Gastrocnemius medialis (tissue), 4 donors: Measurements from ENCODE around the gene KRTAP6-3. TPM values are rescaled to one million over a fixed set of nuclear protein-coding genes. Genes with fewer than 3 reads are reported as not detected.

Experiments used
- ATAC-seq, 2 donors: fragments of 150-250 bp; one replicate each; pipeline ENCODE4 v1.9.1; 2016
- DNase-seq, 2 donors: peaks; one replicate each; pipeline ENCODE4 v3.0.0-alpha.2; 2019
- H3K27ac ChIP-seq, 4 donors: fragments of 200-600 bp; sonication (generic); 1 replicate in 1 of 4; 2 replicates in 3 of 4; pipeline ENCODE4 v1.5.1; 2016 to 2018; ENCODE audit warnings: mild to moderate bottlenecking in 2 of 4, moderate library complexity in 1 of 4
- H3K27me3 ChIP-seq, 3 donors: fragments of 200-600 bp; sonication (generic) in 2 of 3; 1 replicate in 1 of 3; 2 replicates in 2 of 3; pipeline versions ENCODE4 v1.5.1 to v1.6.0; 2016 to 2019; ENCODE audit warnings: mild to moderate bottlenecking in 1 of 3, moderate library complexity in 1 of 3
- H3K36me3 ChIP-seq, 2 donors: fragments of 200-600 bp; sonication (generic) in 1 of 2; one replicate each; pipeline ENCODE4 v1.5.1; 2017 to 2018
- H3K4me1 ChIP-seq, 2 donors: fragments of 200-600 bp; sonication (generic) in 1 of 2; one replicate each; pipeline ENCODE4 v1.5.1; 2016 to 2017; ENCODE audit warnings: mild to moderate bottlenecking in 2 of 2
- H3K4me3 ChIP-seq, 4 donors: fragments of 200-600 bp; sonication (generic) in 3 of 4; 1 replicate in 1 of 4; 2 replicates in 3 of 4; pipeline ENCODE4 v1.5.1; 2016 to 2019; ENCODE audit warnings: mild to moderate bottlenecking in 2 of 4
- H3K9me3 ChIP-seq, 3 donors: fragments of 200-600 bp; sonication (generic) in 2 of 3; 1 replicate in 1 of 3; 2 replicates in 2 of 3; pipeline ENCODE4 v1.5.1; 2016 to 2019
- POLR2A ChIP-seq, 2 donors: fragments of 450-650 bp; IDR thresholded peaks; one replicate each; pipeline ENCODE4 v1.6.1; 2017; ENCODE audit warnings: antibody characterized with exemption in 2 of 2, mild to moderate bottlenecking in 2 of 2, moderate library complexity in 2 of 2
- in situ Hi-C, 4 donors: fragments of 200-750 bp; cut with MboI; loops; one replicate each; pipeline versions ENCODE4 v1.15.0 to v1.8.0; 2017; ENCODE audit warnings: low sequenced_read_pairs in 4 of 4
- intact Hi-C: fragments of 100-400 bp; cut with DNase I; formaldehyde crosslinking; loops from one replicate; pipeline ENCODE4 v1.15.1; 2023; ENCODE audit warnings: low total_unique reads
- total RNA-seq, 4 donors: library from RNA; depleted of rRNA; stranded (reverse); fragments of >200 nt; gene quantifications; one replicate each; pipeline versions ENCODE4 v1.1.0 to v1.2.3, GENCODE V29; 2016
- TF ChIP-seq, protein P1 (sequence below), 5 experiments: fragments of 450-650 bp in 3 of 5; fragments of 200-600 bp in 2 of 5; sonication (generic) in 2 of 5; IDR thresholded peaks in 4 of 5; conservative IDR thresholded peaks in 1 of 5; 1 replicate in 4 of 5; 2 replicates in 1 of 5; pipeline ENCODE4 v1.5.1; 2016 to 2019; ENCODE audit warnings: antibody characterized with exemption in 5 of 5, mild to moderate bottlenecking in 3 of 5, moderate library complexity in 3 of 5

Gene KRTAP6-3
- total RNA-seq, 4 donors from 2014 or later = not detected

DNA sequence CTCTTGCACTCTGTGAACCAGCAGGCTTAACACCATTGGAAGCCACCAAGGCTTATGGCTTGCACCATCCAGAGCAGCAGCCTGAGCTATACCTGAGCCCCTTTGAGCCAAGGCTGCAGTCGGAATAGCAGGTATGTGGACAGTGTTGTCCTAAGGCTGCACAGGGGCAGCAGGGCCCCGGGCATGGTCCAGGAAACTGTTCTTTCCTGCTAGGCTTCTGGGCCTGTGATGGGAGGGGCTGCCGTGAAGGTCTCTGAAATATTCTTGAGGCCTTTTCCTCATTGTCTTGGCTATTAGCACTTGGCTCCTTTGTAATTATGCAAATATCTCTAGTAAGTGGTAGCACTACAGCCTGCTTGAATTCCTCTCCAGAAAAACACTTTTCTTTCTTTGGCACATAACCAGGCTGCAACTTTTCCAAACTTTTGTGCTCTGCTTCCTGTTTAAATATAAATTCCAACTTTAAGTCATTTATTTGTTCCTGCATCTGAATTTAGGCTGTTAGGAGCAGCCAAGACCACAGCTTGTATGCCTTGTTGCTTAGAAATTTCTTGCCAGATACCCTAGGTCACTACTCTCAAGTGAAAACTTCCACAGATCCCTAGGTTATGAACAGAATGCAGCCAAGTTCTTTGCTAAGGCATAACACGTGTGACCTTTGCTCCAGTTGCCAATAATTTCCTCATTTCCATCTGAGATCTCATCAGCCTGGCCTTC, 33.4 kb downstream of the KRTAP6-3 start:
- ATAC-seq (no peak), DNase-seq (no peak)
- Histone ChIP-seq H3K4me1 (no peaks in the 10 kb centered on the region), H3K36me3 (no peaks in the 10 kb centered on the region), H3K27me3 (no peaks in the 10 kb centered on the region), H3K4me3 (no peak overlapping the region), H3K27ac (no peak overlapping the region), H3K9me3 (no peaks in the 10 kb centered on the region)
- in situ Hi-C loops (no loop called here), intact Hi-C loops (no loop called here)
- TF ChIP-seq POLR2A (IDR thresholded peaks at IDR 0.05) = no peak
- TF ChIP-seq, protein P1, sequence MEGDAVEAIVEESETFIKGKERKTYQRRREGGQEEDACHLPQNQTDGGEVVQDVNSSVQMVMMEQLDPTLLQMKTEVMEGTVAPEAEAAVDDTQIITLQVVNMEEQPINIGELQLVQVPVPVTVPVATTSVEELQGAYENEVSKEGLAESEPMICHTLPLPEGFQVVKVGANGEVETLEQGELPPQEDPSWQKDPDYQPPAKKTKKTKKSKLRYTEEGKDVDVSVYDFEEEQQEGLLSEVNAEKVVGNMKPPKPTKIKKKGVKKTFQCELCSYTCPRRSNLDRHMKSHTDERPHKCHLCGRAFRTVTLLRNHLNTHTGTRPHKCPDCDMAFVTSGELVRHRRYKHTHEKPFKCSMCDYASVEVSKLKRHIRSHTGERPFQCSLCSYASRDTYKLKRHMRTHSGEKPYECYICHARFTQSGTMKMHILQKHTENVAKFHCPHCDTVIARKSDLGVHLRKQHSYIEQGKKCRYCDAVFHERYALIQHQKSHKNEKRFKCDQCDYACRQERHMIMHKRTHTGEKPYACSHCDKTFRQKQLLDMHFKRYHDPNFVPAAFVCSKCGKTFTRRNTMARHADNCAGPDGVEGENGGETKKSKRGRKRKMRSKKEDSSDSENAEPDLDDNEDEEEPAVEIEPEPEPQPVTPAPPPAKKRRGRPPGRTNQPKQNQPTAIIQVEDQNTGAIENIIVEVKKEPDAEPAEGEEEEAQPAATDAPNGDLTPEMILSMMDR (IDR thresholded peaks at IDR 0.05 in 4 of 5, conservative IDR thresholded peaks at IDR 0.05 in 1 of 5) = no peak

DNA sequence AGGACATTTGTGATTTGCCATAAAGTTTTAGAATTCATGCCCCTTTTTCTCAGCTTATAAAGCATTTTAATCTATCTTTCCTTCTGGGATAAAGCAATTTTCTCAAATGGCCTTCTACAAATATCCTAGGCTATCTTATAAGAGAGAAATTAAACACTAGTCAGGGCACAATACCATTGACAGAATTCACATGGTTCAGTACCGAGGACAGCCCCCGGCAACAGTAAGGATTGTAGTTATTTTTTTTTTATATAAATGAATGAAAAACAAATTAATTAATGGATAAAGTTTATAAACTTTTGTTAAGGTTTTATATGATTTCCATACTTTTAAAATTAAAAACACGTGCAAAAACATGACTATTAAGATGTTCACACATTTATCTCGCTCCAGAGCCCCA, 35.9 kb downstream of the KRTAP6-3 start:
- TF ChIP-seq, protein P1 (IDR thresholded peaks at IDR 0.05 in 4 of 5, conservative IDR thresholded peaks at IDR 0.05 in 1 of 5) = no peak
- TF ChIP-seq POLR2A (IDR thresholded peaks at IDR 0.05) = no peak
- DNase-seq = no peak
- Histone ChIP-seq H3K36me3 (no peaks in the 10 kb centered on the region), H3K4me3 (no peak overlapping the region), H3K9me3 (no peaks in the 10 kb centered on the region), H3K27ac (no peak overlapping the region), H3K27me3 (no peaks in the 10 kb centered on the region), H3K4me1 (no peaks in the 10 kb centered on the region)
- intact Hi-C loops (no loop called here), in situ Hi-C loops (no loop called here)
- no peak for ATAC-seq

DNA sequence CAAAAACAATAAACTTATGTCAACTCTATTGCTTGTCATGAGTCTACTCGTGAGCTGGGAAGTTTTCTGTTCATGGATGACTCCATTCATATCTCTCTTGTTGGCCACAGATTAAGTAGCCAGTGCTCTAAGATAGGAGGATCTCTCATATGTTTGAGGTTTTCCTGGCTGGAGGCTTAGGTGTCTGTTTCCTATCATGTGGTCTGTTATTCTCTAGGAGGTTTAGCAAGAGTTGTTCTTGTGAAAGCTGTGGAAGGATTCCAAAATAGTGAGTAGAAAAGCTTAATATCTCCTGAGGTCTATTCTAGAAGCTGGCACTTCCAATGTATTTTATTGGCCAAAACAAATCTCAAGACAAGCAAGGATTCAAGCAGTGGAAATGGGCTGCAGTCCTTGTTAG, 37.0 kb downstream of the KRTAP6-3 start:
- no peak for TF ChIP-seq POLR2A (IDR thresholded peaks at IDR 0.05)
- TF ChIP-seq, protein P1 (IDR thresholded peaks at IDR 0.05 in 4 of 5, conservative IDR thresholded peaks at IDR 0.05 in 1 of 5) = no peak
- Histone ChIP-seq H3K4me1 (no peaks in the 10 kb centered on the region), H3K27me3 (no peaks in the 10 kb centered on the region), H3K27ac (no peak overlapping the region), H3K36me3 (no peaks in the 10 kb centered on the region), H3K4me3 (no peak overlapping the region), H3K9me3 (no peaks in the 10 kb centered on the region)
- ATAC-seq (no peak), DNase-seq (no peak)
- in situ Hi-C loops (no loop called here), intact Hi-C loops (no loop called here)

DNA sequence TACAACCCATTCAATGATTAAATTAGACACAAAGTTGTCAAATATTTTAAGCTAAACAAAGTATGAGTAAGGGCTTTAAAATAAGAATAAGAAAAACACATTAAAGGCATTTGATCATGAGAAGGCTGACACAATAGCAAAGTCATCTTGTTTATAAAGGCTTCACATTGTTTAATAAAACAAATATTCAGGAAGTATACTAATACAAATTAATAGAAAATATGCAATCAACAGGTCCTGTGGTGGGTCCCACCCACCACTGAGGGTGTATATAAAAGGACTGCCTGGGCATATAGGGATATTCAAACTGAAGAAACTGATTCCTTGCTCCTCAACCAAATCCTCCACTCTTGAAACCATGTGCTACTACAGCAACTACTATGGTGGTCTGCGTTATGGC, 42.7 kb downstream of the KRTAP6-3 start, which contains the start of gene KRTAP20-2:
KRTAP20-2 (plus strand) TSS at position 301 of the 400 bp plus-strand sequence; CDS start at position 359, 58 bp downstream.
- no peak for ATAC-seq
- H3K4me3 ChIP-seq = no peak within 1 kb of the TSS
- H3K4me1 ChIP-seq = no peaks in the 10 kb centered on the region
- H3K9me3 ChIP-seq = no peaks in the 10 kb centered on the region
- intact Hi-C loops (no loop called here), in situ Hi-C loops (loop anchor here in 1 of 4 donors (10.0 kb wide), 1 partner anchor 60 kb away; no protein-coding TSS in a partner anchor)
- no peaks in the 10 kb centered on the region for H3K36me3 ChIP-seq
- no peak for TF ChIP-seq POLR2A (IDR thresholded peaks at IDR 0.05)
- TF ChIP-seq, protein P1 (IDR thresholded peaks at IDR 0.05 in 4 of 5, conservative IDR thresholded peaks at IDR 0.05 in 1 of 5) = no peak
- H3K27ac ChIP-seq = no peak within 1 kb of the TSS
- DNase-seq = no peak
- H3K27me3 ChIP-seq = no peaks in the 10 kb centered on the region
